GM12874 (cell line): Measurements from ENCODE around the gene GLIPR1L1.

Experiments used
- TF ChIP-seq, protein P1 (sequence below): IDR thresholded peaks from 2 replicates; pipeline ENCODE4 v1.5.1; 2011; ENCODE audit warnings: low read depth, mild to moderate bottlenecking, control low read depth, low read length, moderate library complexity; ENCODE audit not compliant: insufficient read depth

GLIPR1L1 gene

DNA sequence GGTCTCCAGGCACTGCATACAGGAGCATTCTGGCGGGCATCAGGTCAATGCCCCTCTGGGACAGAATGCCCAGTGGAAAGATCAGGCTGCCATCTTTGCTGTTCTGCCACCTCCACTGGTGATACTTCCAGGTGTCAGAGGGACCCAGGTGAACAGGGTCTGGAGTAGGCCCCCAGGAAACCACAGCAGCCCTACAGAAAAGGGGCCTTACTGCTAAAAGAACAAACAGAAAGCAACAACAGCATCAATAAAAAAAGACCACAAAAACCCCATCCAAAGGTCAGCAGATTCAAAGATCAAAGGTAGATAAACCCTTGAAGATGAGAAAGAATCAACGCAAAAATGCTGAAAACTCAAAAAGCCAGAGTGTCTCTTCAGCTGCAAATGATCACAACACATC is 15.9 kb downstream of the GLIPR1L1 start:
- TF ChIP-seq, protein P1, sequence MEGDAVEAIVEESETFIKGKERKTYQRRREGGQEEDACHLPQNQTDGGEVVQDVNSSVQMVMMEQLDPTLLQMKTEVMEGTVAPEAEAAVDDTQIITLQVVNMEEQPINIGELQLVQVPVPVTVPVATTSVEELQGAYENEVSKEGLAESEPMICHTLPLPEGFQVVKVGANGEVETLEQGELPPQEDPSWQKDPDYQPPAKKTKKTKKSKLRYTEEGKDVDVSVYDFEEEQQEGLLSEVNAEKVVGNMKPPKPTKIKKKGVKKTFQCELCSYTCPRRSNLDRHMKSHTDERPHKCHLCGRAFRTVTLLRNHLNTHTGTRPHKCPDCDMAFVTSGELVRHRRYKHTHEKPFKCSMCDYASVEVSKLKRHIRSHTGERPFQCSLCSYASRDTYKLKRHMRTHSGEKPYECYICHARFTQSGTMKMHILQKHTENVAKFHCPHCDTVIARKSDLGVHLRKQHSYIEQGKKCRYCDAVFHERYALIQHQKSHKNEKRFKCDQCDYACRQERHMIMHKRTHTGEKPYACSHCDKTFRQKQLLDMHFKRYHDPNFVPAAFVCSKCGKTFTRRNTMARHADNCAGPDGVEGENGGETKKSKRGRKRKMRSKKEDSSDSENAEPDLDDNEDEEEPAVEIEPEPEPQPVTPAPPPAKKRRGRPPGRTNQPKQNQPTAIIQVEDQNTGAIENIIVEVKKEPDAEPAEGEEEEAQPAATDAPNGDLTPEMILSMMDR, result no peak

DNA sequence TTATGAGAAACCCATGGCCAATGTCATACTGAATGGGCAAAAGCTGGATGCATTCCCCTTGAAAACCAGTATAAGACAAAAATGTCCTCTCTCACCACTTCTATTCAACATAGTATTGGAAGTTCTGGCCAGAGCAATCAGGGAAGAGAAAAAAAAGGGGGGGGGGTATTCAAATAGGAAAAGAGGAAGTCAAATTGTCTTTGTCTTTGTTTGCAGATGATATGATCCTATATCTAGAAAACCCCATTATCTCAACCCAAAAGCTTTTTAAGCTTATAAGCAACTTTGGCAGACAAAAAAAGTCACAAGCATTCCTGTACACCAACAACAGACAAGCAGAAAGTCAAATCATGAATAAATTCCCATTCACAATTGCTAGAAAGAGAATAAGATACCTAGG is 19.5 kb downstream of the GLIPR1L1 start:
- TF ChIP-seq, protein P1, result no peak

DNA sequence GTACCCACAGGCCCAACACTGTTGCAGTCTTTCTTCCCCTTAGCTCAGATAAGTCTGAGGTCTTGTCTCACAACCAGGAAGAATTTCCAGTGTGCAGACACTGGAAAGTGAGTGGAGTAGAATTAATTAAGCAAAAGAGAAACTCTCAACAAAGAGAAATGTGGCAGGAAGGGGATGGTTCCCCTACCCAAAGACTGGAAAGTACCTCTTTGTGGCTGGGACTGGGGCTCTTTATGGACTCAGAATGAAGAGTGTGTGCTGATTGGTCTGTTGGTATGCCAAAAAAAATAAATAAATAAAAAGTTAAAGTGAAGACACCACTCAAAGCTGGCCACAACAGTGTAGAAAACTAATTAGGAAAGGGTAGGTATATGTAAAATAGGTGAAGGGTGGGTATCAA is 26.4 kb downstream of the GLIPR1L1 start:
- TF ChIP-seq, protein P1, result no peak

DNA sequence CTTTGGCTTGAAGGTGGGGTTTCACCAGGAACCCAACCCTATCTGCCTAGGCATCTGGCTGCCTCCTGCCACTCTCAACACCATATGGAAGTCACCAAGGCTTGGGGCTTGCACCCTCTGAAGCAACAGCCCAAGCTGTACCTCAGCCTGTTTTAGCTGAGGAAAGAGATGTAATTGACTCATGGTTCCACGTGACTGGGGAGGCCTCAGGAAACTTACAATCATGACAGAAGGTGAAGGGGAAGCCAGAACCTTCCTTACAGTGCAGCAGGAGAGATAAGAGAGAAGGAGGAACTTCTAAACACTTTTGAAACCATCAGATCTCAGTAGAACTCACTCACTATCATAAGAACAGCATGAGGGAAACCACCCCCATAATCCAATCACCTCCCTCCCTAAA is 26.9 kb downstream of the GLIPR1L1 start:
- TF ChIP-seq, protein P1, result no peak

DNA sequence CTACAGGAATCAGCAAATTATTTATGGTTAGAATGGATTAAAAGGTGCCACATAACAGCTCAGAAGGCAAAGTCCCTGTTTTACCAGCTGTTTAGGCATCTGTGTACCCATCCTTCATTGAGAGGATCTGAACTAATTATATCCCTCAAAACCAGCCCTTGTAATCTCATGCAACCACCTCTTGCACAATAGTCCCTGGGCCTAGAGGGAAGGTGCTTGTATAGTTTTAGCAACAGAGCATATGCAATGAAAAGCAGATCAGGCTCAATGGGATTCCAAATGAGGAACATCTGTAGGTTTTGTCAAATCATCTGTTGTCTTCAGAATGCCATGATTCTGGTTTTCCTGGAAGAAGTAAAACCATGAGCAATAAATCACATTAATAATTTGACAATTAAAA is 30.4 kb downstream of the GLIPR1L1 start:
- TF ChIP-seq, protein P1, result no peak

DNA sequence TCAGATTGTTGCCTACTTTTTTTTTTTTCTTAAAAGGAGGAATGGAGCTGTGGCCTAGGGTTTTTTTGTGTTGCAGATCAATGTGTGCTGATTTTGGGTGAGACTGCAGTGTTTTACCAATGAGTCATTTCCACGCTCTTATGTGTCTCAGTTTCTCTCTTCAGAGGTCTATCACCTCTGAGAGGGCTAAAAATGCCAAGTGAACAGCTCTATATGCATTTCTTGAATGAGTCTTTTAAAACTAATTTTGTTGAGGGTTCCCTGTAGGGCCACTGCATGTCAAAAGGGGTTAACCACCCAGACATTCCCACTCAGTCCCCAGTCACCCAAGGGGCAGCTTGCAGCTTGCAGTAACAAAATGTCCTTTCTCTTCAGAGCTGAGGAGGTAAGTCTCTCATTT is 32.2 kb downstream of the GLIPR1L1 start:
- TF ChIP-seq, protein P1, result no peak

DNA sequence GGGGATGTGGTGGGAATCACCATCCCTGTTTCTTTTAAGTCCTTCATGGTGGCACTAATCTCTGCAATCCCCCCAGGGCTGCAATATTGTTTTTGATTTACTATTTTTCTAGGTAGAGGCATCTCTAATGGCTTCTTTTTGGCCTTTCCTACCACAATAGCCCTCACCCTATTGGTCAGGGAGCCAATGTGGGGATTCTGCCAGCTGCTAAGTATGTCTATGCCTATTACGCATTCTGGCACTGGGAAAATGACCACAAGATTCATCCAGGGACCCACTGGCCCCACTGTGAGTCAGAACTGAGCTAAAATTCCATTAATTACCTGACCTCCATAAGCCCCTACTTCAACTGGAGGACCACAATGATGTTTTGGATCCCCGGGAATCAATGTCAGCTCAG is 40.5 kb downstream of the GLIPR1L1 start:
- TF ChIP-seq, protein P1, result no peak

DNA sequence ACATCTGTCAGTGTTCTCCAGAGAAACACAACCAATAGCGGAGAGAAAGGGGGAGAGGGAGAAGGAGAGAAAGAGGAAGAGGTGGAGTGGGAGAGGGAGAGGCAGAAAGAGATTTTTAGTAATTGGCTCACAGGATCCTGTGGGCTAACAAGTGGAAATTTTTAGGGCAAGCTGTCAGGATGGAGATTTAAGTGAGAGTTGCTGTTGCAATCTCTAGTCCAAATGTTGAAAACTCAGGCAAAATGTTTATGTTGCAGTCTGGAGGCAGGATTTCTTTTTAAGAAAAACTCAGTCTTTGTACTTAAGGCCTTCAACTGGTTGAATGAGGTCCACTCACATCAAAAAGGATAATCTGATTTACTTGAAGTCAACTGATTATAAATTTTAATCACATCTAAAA is 43.9 kb downstream of the GLIPR1L1 start:
- TF ChIP-seq, protein P1, result no peak
